ENCODE data around the gene GRM5. TPM values are rescaled to one million over a fixed set of nuclear protein-coding genes. Genes with fewer than 3 reads are reported as not detected.

Gene GRM5
- total RNA-seq, 4 donors from 2014 or later, result 0.53 TPM; not detected in 3

DNA sequence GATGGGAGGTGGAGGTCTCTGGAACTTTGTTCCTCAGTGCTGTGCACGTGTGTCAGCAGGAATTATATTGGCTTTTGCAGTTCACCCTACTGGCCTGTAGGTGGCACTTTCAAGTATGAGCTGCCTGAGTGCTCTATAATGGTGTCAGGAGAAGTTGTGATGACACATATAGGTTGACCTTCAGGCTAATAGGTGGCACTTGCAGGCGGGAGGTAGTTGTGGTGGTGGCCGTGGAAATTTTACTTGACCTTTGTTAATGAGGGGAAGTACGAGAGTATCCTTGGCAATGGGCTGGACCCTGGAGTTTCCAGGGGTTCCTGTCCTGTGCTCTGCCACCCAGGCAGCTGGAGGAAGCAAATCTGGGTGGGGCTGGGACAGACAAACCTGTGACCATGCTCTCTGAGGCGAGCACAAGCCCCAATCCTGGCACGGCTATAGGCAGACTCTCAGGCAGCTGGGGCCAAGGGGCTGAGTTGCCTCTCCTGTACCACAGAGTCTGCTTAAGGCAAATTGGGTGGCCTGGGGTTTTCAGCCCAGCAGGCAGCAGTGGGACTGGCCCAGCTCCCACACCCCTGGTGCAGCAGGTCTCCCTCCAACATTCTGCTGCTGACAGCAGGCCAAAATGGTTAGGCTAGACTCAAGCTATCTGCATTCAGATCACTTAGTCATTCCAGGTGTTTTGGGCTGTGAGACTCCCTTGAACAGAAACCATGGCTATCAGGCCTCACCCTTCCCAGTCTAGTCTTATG, 580.7 kb downstream of the GRM5 start:
- Histone ChIP-seq H3K4me3 (no peak overlapping the region), H3K27me3 (no peaks in the 10 kb centered on the region), H3K9me3 (no peaks in the 10 kb centered on the region), H3K36me3 (no peaks in the 10 kb centered on the region), H3K4me1 (no peaks in the 10 kb centered on the region), H3K27ac (no peak overlapping the region)
- peak in 1 of 3 donors; percentile 53 for DNase-seq
- no peak for TF ChIP-seq POLR2A (IDR thresholded peaks at IDR 0.05)
- TF ChIP-seq, protein P1, sequence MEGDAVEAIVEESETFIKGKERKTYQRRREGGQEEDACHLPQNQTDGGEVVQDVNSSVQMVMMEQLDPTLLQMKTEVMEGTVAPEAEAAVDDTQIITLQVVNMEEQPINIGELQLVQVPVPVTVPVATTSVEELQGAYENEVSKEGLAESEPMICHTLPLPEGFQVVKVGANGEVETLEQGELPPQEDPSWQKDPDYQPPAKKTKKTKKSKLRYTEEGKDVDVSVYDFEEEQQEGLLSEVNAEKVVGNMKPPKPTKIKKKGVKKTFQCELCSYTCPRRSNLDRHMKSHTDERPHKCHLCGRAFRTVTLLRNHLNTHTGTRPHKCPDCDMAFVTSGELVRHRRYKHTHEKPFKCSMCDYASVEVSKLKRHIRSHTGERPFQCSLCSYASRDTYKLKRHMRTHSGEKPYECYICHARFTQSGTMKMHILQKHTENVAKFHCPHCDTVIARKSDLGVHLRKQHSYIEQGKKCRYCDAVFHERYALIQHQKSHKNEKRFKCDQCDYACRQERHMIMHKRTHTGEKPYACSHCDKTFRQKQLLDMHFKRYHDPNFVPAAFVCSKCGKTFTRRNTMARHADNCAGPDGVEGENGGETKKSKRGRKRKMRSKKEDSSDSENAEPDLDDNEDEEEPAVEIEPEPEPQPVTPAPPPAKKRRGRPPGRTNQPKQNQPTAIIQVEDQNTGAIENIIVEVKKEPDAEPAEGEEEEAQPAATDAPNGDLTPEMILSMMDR (IDR thresholded peaks at IDR 0.05), result peak; percentile 24 to 64 (median 56)

DNA sequence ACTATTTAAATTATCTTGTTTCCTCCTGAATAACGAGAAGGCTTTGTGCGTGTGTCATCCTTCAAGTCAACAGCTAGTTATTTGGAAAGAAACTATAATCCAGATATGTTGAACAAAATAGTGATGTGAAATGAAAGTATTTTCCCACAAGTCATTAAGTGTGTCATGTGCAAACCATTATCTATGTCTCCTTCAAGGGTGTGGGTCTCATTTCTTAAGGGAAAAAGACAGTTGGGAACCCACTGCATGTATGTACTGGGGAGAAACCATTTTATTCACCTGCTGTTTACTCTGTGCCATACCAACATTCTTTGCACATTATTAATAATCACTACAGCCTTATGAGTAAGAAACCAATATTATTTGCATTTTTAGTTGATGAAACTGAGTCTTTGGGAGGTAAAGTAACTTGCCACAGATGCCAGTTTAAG, 582.9 kb downstream of the GRM5 start:
- no peaks in the 10 kb centered on the region for H3K36me3 ChIP-seq
- H3K27me3 ChIP-seq, result no peaks in the 10 kb centered on the region
- no peak for TF ChIP-seq POLR2A (IDR thresholded peaks at IDR 0.05)
- TF ChIP-seq, protein P1 (IDR thresholded peaks at IDR 0.05), result no peak
- no peaks in the 10 kb centered on the region for H3K9me3 ChIP-seq
- no peak overlapping the region for H3K4me3 ChIP-seq
- H3K27ac ChIP-seq, result no peak overlapping the region
- DNase-seq, result no peak
- no peaks in the 10 kb centered on the region for H3K4me1 ChIP-seq

DNA sequence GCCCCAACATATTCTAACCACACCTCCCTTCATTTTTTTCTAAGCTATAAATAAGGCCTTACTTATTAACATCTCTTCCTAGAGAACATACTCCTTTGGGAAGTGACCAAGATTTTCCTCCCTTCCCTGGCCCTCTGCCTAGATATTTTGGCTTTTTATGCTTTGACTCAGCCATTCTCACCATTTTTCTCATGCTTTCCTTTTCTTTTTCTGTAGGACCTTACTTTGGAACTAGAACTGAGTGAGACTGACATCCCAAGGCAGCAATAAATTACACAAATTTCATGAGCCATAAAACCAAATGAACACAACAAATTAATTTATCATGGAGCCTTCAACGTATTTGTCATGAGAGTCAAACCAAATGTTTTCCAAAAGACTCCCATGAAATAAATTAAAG, 585.6 kb downstream of the GRM5 start:
- no peaks in the 10 kb centered on the region for H3K36me3 ChIP-seq
- DNase-seq, result no peak

DNA sequence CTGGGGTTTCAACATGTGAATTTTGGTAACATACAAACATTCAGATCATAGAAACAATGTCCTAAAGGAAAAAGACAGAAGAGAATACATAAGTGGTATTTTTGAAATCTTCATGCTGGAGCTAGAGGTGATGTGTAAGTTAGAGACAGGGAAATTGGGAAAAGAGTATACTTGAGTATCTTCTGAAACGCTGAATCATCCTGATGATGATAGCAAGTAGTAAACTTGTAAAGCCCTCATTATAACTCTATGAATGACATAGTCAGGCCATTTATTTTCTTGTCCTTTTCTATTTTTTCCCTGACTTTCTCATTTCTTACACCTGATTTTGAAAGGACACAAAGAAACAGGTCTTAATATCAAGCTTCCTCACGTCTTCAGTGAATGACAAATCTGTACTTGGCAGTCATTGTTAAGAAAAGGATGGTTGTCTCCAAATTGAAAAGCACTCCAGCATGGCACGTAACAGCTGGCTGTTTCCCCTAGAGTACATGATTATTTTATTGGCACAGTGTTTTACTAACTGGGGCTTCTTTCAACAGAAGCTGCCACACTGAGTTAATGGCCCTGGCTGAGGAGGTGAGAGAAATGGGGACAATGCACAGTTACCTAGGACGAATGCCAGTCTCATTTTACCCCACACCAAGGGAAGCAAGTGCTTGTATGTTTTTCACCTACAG, 587.5 kb downstream of the GRM5 start:
- no peak for DNase-seq
- no peak for TF ChIP-seq POLR2A (IDR thresholded peaks at IDR 0.05)
- TF ChIP-seq, protein P1 (IDR thresholded peaks at IDR 0.05), result no peak
- Histone ChIP-seq H3K27ac (no peak overlapping the region), H3K4me3 (no peak overlapping the region), H3K4me1 (no peaks in the 10 kb centered on the region), H3K36me3 (no peaks in the 10 kb centered on the region), H3K9me3 (no peaks in the 10 kb centered on the region), H3K27me3 (no peaks in the 10 kb centered on the region)

More for the DNA sequence above, 585.6 kb downstream of the GRM5 start:
- no peak overlapping the region for H3K27ac ChIP-seq
- H3K4me1 ChIP-seq, result no peaks in the 10 kb centered on the region
- TF ChIP-seq POLR2A (IDR thresholded peaks at IDR 0.05), result no peak
- H3K9me3 ChIP-seq, result no peaks in the 10 kb centered on the region
- H3K4me3 ChIP-seq, result no peak overlapping the region
- H3K27me3 ChIP-seq, result no peaks in the 10 kb centered on the region

DNA sequence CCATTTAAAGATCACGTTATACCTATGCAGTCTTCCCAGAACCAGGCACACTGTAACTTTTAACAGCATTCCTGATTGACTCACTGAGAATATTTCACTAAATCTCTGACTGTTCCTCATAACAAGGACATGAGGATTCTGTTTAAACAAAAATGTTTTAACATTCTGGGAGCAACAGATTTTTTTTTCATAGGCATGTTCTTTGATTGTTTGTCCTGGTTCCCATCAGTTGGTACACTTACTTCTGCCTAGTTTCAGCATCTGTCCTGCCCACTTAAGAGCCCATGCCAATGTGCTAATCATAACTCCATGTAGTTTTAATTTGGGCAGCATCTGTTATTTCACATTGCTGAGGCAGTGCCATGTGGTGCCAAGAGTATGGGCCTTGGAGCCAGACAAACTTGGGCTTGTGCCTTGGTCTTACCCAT, 589.8 kb downstream of the GRM5 start:
- H3K27me3 ChIP-seq, result no peaks in the 10 kb centered on the region
- H3K27ac ChIP-seq, result no peak overlapping the region
- H3K4me3 ChIP-seq, result no peak overlapping the region
- no peaks in the 10 kb centered on the region for H3K4me1 ChIP-seq
- TF ChIP-seq, protein P1 (IDR thresholded peaks at IDR 0.05), result no peak
- no peak for TF ChIP-seq POLR2A (IDR thresholded peaks at IDR 0.05)
- no peak for DNase-seq
- no peaks in the 10 kb centered on the region for H3K9me3 ChIP-seq
- H3K36me3 ChIP-seq, result no peaks in the 10 kb centered on the region

DNA sequence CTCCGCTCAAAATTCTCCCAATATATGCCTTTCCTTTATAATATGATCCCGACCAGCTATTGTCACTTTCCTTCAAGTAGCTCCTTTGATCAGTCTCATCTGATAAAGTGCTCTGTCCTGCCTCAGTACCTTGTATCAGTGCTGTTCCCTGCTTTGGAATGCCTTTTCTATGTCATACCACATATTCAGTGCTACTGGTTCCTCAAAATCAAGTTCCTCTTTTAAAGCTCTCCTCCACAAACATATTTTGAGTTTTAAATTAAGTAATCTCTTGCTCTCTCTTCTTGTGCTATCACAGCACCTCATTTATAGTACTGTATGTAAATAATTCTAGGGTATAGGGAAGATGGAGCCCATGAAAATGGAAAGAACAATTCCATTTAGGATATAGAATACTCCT, 591.1 kb downstream of the GRM5 start:
- DNase-seq, result no peak
- H3K9me3 ChIP-seq, result no peaks in the 10 kb centered on the region
- TF ChIP-seq POLR2A (IDR thresholded peaks at IDR 0.05), result no peak
- TF ChIP-seq, protein P1 (IDR thresholded peaks at IDR 0.05), result no peak
- no peaks in the 10 kb centered on the region for H3K36me3 ChIP-seq
- no peak overlapping the region for H3K4me3 ChIP-seq
- H3K4me1 ChIP-seq, result no peaks in the 10 kb centered on the region
- no peak overlapping the region for H3K27ac ChIP-seq
- H3K27me3 ChIP-seq, result no peaks in the 10 kb centered on the region
